GM15510 (cell line): Measurements from ENCODE around the gene RFX1.
A peak's percentile ranks its signal among the peaks of the same experiment; 100 is the strongest.

Source experiments
- POLR2A ChIP-seq: IDR thresholded peaks from 3 replicates; pipeline ENCODE4 v1.6.1; 2011; ENCODE audit warnings: borderline replicate concordance; ENCODE audit not compliant: insufficient read length; ENCODE audit errors: extremely low read depth

The RFX1 gene

GRCh38 chr19:14006085-14006765 is at the start of gene RFX1:
Gene RFX1 (minus strand): TSS chr19:14006320. CDS start chr19:13993843, 12,477 bp downstream.
- TF ChIP-seq POLR2A: no peak

- no peak for TF ChIP-seq POLR2A
Observed at GRCh38 chr19:14055396-14055795, 49.3 kb upstream of the RFX1 start.

GRCh38 chr19:14054721-14055120 is 48.6 kb upstream of the RFX1 start:
- TF ChIP-seq POLR2A: no peak

GRCh38 chr19:14054099-14054498 is 48.0 kb upstream of the RFX1 start:
- TF ChIP-seq POLR2A: no peak

- TF ChIP-seq POLR2A: no peak
Observed at GRCh38 chr19:14053500-14053899, 47.4 kb upstream of the RFX1 start.

- no peak for TF ChIP-seq POLR2A
Observed at GRCh38 chr19:14053032-14053431, 46.9 kb upstream of the RFX1 start.

- TF ChIP-seq POLR2A: no peak
Observed at GRCh38 chr19:14052470-14052869, 46.4 kb upstream of the RFX1 start.

GRCh38 chr19:14051980-14052379 is 45.9 kb upstream of the RFX1 start:
- no peak for TF ChIP-seq POLR2A

- no peak for TF ChIP-seq POLR2A
Observed at GRCh38 chr19:14050512-14050911, 44.4 kb upstream of the RFX1 start.

- TF ChIP-seq POLR2A: no peak
Observed at GRCh38 chr19:14048443-14049153, 42.5 kb upstream of the RFX1 start.

- TF ChIP-seq POLR2A: no peak
Observed at GRCh38 chr19:14039181-14039580, 33.1 kb upstream of the RFX1 start.

GRCh38 chr19:14035706-14036105 is 29.6 kb upstream of the RFX1 start:
- TF ChIP-seq POLR2A: no peak

- TF ChIP-seq POLR2A: no peak
Observed at GRCh38 chr19:14033946-14034345, 27.8 kb upstream of the RFX1 start.

GRCh38 chr19:14031719-14032480 is 25.8 kb upstream of the RFX1 start, which contains the start of gene IL27RA:
Gene IL27RA (plus strand): TSS chr19:14031762. CDS start chr19:14031873, 111 bp downstream.
- TF ChIP-seq POLR2A: peak; percentile 58

- TF ChIP-seq POLR2A: no peak
Observed at GRCh38 chr19:14030997-14031718, 25.0 kb upstream of the RFX1 start.
